ENCODE measurements around the gene GLIPR1. TPM values are rescaled to one million over a fixed set of nuclear protein-coding genes. Genes with fewer than 3 reads are reported as not detected.

GLIPR1 gene
- total RNA-seq, 1 donor from 2014 or later, result 12.2 TPM

DNA sequence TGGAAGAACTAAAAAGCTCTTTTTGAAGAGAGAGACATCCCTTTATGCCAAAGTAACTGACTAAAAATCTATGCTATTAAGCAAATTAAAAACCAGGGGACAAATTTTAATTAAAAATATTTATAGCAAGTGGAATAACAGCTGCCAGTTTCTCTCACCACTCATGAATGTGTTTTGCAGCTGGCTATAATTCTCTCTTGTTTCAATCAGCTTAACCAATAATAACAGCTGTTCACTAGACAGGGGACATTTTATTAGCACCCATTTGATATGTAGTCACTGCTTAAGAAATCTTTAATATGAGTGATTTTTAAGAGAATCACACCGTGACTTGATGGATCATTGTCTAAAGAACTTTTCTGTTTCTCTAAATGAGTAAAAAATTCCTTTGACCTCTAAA, 65.1 kb downstream of the GLIPR1 start:
- ATAC-seq (no peak), DNase-seq (ENCODE audit: missing footprints) (no peak)
- intact Hi-C loops (cut with DNase I), result no loop called here

DNA sequence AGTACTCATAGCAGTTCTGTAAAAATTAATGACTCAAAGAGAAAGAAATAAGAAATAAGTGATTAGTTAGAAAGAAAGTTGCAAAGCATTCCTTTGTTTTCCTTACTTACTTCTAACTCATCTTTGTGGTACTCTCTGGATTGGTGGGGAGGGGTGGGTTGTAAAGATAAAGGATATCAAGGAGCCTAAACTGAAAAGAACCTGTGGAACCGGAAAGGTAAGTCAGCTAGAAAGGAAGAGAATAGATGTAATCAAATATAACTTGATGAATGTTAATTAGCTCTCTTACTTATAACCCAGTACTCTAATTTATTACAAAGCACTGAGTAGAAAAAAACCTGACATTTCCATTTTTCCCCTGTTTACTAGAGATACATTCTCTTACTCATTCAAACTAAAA, 68.3 kb downstream of the GLIPR1 start:
- intact Hi-C loops (cut with DNase I), result no loop called here
- DNase-seq (ENCODE audit: missing footprints) (no peak), ATAC-seq (no peak)

GRCh38 chr12:75549989-75550388, 69.4 kb downstream of the GLIPR1 start:
- ATAC-seq, result no peak
- no peak for DNase-seq (ENCODE audit: missing footprints)
- intact Hi-C loops (cut with DNase I), result loop anchor here (10.0 kb wide), 1 partner anchor 485 kb away; the partner anchor contains the start of gene PHLDA1

- intact Hi-C loops (cut with DNase I), result loop anchor here (10.0 kb wide), 1 partner anchor 484 kb away; the partner anchor contains the start of gene PHLDA1
- no peak for DNase-seq (ENCODE audit: missing footprints)
- peak; percentile 56 for ATAC-seq
Observed at GRCh38 chr12:75550401-75551240, 70.1 kb downstream of the GLIPR1 start.

- no peak for ATAC-seq
- intact Hi-C loops (cut with DNase I), result loop anchor here (10.0 kb wide), 1 partner anchor 483 kb away; the partner anchor contains the start of gene PHLDA1
- DNase-seq (ENCODE audit: missing footprints), result no peak
Observed at GRCh38 chr12:75551477-75551876, 70.9 kb downstream of the GLIPR1 start.

DNA sequence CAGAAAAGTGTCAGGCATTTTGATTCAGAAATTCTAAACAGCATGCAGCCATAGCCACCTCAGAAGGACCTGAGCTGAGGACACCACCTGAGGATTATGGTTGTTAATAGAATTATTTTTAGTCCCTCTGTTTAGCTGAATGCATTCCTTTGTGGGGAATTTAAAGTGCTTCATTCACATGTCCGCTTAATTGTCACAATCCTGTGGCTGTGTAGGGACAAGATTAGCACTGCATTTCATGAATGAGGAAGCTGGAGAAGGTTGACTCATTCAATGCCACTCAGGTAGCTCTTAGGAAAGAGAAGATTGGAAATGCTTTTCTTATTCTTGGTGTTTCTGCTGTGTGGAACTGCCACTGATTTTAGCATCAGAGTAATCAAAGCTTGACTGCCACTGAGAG, 72.8 kb downstream of the GLIPR1 start:
- DNase-seq (ENCODE audit: missing footprints), result no peak
- intact Hi-C loops (cut with DNase I), result loop anchor here (10.0 kb wide), 1 partner anchor 481 kb away; the partner anchor contains the start of gene PHLDA1
- peak; percentile 86 for ATAC-seq

Other genes starting within 250 kb of the GLIPR1 start
- gene CAPS2, start 150.4 kb upstream of the GLIPR1 start, total RNA-seq, result 11.4 TPM
- gene GLIPR1L1, start 146.1 kb upstream of the GLIPR1 start, total RNA-seq, result not detected
- gene GLIPR1L2, start 89.7 kb upstream of the GLIPR1 start, total RNA-seq, result 1.4 TPM
- 31.1 TPM for gene KRR1, start 30.9 kb downstream of the GLIPR1 start, total RNA-seq

Data from Right ventricle myocardium inferior (tissue), 1 donor.